HG03575 (cell line): ENCODE measurements around the gene YTHDF1.

Source experiments
- ATAC-seq: cut with Tn5 transposase; IDR thresholded peaks from one replicate; pipeline ENCODE4 v1.9.1; 2021; ENCODE audit not compliant: unreplicated experiment, insufficient number of reproducible peaks, low FRiP score; ENCODE audit errors: extremely low read depth

The YTHDF1 gene

GRCh38 chr20:63178446-63178820 is 37.5 kb downstream of the YTHDF1 start:
- ATAC-seq, result no peak

GRCh38 chr20:63177785-63178445 is 38.0 kb downstream of the YTHDF1 start:
- ATAC-seq, result no peak

- ATAC-seq, result no peak
Observed at GRCh38 chr20:63177134-63177784, 38.7 kb downstream of the YTHDF1 start.

DNA sequence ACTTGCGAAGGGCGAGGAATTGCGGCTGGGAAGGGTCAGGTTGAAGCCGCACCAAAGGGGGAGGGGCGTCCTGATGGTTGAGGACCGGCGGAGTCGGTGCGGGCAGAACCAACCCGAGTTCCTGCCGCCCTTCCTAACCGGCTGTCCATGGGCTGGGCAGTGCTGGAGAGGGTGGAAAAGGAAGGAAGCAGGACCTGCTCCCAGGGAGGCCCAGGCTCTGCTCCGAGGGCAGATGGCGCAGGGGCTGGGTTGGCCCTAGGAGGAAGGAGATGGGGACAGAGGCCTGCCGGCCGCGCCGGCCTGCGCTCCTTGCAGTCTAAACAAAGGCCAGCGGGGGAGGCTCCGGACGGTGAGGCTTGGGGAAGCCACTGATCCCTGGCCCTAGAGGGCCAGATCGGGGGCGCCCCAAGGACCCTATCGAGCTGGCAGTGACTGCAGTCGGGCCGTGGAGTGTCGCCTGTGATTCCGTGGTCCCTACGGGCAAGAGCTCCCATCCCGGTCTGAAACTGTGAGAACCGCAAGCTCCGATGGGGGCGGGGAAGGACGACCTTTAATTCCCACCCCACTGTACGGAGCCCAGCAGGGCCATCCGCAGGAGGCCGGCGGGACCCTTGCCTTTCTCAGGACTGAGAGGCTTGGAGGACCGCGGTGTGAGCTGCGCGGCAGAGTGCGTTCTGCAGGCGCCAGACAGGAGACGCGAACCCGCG is 39.4 kb downstream of the YTHDF1 start:
- ATAC-seq, result no peak

GRCh38 chr20:63176034-63176426 is 39.9 kb downstream of the YTHDF1 start:
- no peak for ATAC-seq

DNA sequence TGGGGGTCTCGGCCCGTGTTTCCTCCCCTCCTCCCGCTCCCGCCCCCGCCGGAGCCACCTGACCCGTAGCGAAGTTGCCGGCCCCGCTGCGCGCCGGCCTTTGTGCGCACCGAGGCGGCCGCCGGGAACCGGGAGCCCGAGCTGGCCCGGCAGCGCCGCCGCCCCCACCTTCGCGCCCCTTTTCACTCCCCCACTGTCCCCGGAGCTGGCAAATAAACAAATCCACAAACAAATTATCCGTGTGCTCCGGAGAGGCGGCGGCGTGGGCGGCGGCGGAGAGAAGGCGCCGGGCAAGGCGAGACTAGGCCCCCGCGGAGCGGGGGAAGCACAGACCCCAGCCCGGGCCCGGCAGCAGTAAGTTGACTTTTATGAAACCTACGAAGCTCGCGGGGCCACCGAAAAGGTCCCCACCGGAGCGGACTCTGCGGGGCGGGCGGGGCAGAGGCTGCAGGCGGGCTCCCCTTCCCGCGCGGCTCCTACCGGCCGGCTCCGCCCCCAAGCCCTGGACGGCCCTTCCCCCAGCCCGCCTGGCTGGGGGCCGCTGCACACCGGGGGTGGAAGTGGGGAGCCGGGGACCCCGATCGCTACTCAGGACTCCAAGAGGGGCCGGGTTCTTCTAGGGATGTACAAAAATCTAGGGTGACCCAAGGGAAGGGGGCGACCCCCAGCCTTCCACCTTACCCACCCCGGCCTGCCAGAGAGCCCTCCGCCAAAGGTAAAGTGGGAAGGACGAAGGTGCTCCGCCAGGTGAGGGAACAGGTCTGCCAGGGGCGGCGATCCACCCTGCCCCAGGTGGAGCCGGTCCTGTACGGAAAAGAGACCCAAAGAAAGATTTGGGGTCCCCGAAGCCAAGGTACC is 40.7 kb downstream of the YTHDF1 start:
- no peak for ATAC-seq

DNA sequence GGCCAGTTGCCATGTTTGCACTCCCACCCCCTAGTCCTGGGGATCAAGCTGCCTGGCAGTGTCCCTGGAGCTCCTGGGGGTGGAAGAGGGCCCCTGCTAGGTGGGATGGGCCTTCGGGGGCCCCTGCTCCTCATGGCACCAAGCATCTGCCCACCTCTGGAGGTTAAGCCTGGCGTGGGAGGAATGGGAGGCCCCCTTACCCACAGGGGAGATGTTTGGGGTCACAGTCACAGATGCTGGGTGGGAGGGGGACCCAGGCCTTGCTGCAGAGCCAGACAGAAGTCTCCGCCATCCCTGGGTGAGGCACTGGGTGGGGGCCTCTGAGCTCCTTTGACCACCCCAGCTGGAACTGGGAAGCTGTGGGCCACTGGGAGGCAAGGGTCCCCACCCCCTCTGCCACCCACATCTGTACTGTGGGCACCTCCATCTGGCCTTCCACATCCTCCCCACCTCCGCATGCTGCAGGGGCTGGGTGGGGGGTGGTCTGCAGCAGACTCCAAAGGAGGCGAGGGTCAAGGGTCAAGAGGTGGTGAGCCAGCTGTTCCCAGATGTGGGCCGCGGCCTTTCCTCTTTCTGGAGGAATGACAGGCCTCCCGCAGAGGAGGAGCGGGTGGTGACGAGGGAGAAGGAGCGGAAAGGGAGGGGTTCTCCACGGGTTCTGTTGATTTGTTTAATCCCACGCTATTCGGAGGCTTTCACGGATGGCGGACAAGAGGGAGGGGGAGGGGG is 41.5 kb downstream of the YTHDF1 start:
- no peak for ATAC-seq

GRCh38 chr20:63173552-63174191 is 42.3 kb downstream of the YTHDF1 start:
- ATAC-seq, result no peak

- no peak for ATAC-seq
Observed at GRCh38 chr20:63172726-63173125, 43.2 kb downstream of the YTHDF1 start.

- no peak for ATAC-seq
Observed at GRCh38 chr20:63171991-63172390, 43.9 kb downstream of the YTHDF1 start.

DNA sequence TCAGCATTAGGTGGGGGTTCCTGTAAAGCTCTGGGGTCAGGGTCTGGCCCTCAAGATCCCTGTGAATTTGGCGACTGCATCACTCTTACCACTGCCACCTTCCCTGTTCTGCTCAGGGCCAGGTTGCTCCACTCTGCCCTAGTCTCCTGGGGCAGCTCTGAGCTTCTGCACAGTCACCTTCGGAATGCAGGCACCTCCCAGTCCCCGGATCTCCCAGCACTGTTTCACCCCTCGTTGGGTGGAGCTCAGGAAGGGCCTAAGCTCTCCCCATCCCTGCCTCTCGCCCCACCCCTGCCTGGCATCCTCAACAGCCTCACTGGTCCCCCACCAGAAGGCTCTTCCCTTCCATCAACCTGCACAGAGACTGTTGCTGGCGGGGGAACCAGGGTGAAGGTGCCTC is 46.2 kb downstream of the YTHDF1 start:
- no peak for ATAC-seq

GRCh38 chr20:63168861-63169260 is 47.1 kb downstream of the YTHDF1 start:
- no peak for ATAC-seq

GRCh38 chr20:63167918-63168520 is 47.9 kb downstream of the YTHDF1 start:
- no peak for ATAC-seq

- no peak for ATAC-seq
Observed at GRCh38 chr20:63167026-63167917, 48.7 kb downstream of the YTHDF1 start.

DNA sequence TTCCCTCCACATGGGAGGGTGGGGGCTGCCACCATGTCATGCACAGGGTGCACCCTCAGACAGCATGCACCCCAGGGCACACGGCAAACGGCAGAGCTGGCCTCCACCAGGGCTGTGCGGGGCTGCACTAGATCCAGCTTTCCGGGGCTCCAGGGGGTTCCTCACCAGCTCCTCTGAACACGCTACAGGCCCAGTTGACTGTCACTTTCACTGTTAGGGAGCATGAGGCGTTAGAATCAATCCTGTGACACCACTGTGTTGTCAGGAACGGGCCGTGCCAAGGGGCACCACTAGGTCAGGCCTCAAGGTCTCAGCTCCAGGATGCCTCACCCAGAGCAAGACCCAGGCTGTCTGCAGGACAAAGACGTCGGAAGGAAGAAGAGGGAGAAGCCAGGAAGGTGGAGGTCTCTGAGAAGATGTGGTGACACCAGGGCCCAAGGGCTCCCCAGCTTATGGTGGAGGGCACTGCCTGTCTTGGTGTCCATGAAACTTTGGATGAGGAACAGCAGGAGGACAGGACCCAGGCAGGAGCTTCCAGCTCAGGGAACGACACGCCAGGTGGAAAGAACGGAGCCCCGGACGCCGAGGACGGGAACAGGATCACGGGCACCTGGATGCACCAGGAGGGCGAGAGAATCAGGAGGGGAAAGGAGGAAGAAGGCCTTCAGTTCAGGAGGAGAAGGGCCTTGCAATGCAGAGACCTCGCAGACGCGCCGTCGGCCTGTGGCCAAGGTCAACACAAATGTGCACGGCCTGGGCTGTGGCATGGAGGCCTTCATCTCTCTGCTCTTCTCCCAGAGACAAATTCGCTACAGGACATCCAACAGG is 49.5 kb downstream of the YTHDF1 start:
- ATAC-seq, result no peak
